GM12878 (cell line): ENCODE data around the gene EIF4EBP2. TPM values are rescaled to one million over a fixed set of nuclear protein-coding genes. Genes with fewer than 3 reads are reported as not detected.

ENCODE experiments used
- ATAC-seq: fragments of 200-7000 bp; cut with Tn5 transposase; 3 replicates; pipeline ENCODE4 v1.9.1; 2020; ENCODE audit warnings: mild to moderate bottlenecking, moderate library complexity
- BruUV-seq: library from RNA; stranded (reverse); fragments of 400-500 nt; replicated peaks from 2 replicates; lab custom pipeline; 2021; lab: Mats Ljungman, UMichigan
- CTCF ChIA-PET: fragments of 300-600 bp; sonication (Branson Sonifier 250); formaldehyde crosslinking; extraction: SDS; loops from one replicate; lab custom pipeline; 2021; ENCODE audit warnings: inconsistent platforms; lab: Yijun Ruan, JAX
- POLR2A ChIA-PET: fragments of 350-600 bp; formaldehyde crosslinking; extraction: SDS; loops from one replicate; lab custom pipeline; 2021; ENCODE audit warnings: inconsistent platforms; lab: Charles Lee
- RAD21 ChIA-PET: fragments of 300-600 bp; sonication (Branson Sonifier 250); formaldehyde crosslinking; loops from one replicate; lab custom pipeline; 2023; ENCODE audit warnings: antibody characterized with exemption; ENCODE audit not compliant: unreplicated experiment; lab: Charles Lee
- SMC1A ChIA-PET: fragments of 300-600 bp; sonication (Branson Sonifier 250); formaldehyde crosslinking; loops from one replicate; lab custom pipeline; 2023; ENCODE audit not compliant: unreplicated experiment, uncharacterized antibody; lab: Charles Lee
- DNase-seq: peaks from one replicate; pipeline ENCODE4 v3.0.0-alpha.2; 2011; ENCODE audit warnings: low read depth, low spot score
- FAIRE-seq: peaks from 3 replicates; lab custom pipeline; 2011; peaks lifted over from hg19 to GRCh38; lab: Jason Lieb, UNC
- H2AFZ ChIP-seq: 2 replicates; pipeline ENCODE4 v1.6.0; 2011; ENCODE audit warnings: low read depth, low read length, control low read depth; ENCODE audit not compliant: control insufficient read depth
- H3K27ac ChIP-seq: 2 replicates; pipeline ENCODE4 v1.5.1; 2011; ENCODE audit warnings: control low read depth; ENCODE audit not compliant: control insufficient read depth, insufficient read depth
- H3K27me3 ChIP-seq, 2 experiments: replicated peaks in 1 of 2; 2 replicates each; pipeline versions ENCODE4 v1.6.0 to v1.6.1; 2011; ENCODE audit warnings: low read length in 1 of 2; ENCODE audit not compliant: control insufficient read depth in 2 of 2, insufficient read depth in 2 of 2
- H3K36me3 ChIP-seq, 2 experiments: 2 replicates each; pipeline ENCODE4 v1.5.1; 2011; ENCODE audit warnings: low read length in 1 of 2; ENCODE audit not compliant: control insufficient read depth in 2 of 2, insufficient read depth in 2 of 2
- H3K4me1 ChIP-seq: 2 replicates; pipeline ENCODE4 v1.6.1; 2011; ENCODE audit warnings: mild to moderate bottlenecking, low read length, moderate library complexity, mixed read lengths; ENCODE audit not compliant: control insufficient read depth, insufficient read depth
- H3K4me2 ChIP-seq: 2 replicates; pipeline ENCODE4 v1.6.0; 2011; ENCODE audit warnings: control low read depth; ENCODE audit not compliant: control insufficient read depth, insufficient read depth
- H3K4me3 ChIP-seq: fragments of 200-600 bp; sonication (generic); 2 replicates; pipeline ENCODE4 v1.5.1; 2016
- H3K79me2 ChIP-seq: 2 replicates; pipeline ENCODE4 v1.6.0; 2011; ENCODE audit warnings: low read length; ENCODE audit not compliant: control insufficient read depth, insufficient read depth
- H3K9ac ChIP-seq: 2 replicates; pipeline ENCODE4 v1.8.0; 2011; ENCODE audit warnings: low read length, control low read depth, mixed read lengths; ENCODE audit not compliant: control insufficient read depth, insufficient read depth
- H3K9me3 ChIP-seq: replicated peaks from 3 replicates; pipeline ENCODE4 v1.5.1; 2011; ENCODE audit warnings: mild to moderate bottlenecking, low read length; ENCODE audit not compliant: control insufficient read depth, insufficient read depth
- H4K20me1 ChIP-seq: 2 replicates; pipeline ENCODE4 v1.6.0; 2011; ENCODE audit not compliant: control insufficient read depth, insufficient read depth
- ASH2L ChIP-seq: fragments of 300-600, 200-600 bp; sonication (generic); IDR thresholded peaks from 2 replicates; pipeline ENCODE4 v1.6.1; 2017; ENCODE audit warnings: low read depth, mild to moderate bottlenecking, borderline replicate concordance
- BCL11A ChIP-seq: IDR thresholded peaks from 2 replicates; pipeline ENCODE4 v1.6.1; 2011; ENCODE audit warnings: low read depth, low read length
- CHD1 ChIP-seq: IDR thresholded peaks from 2 replicates; pipeline ENCODE4 v1.6.1; 2012; ENCODE audit warnings: low read depth, low read length, improper control_type of control experiment
- CHD4 ChIP-seq: fragments of 200-600 bp; sonication (generic); IDR thresholded peaks from 2 replicates; pipeline ENCODE4 v1.6.1; 2016; ENCODE audit warnings: mild to moderate bottlenecking
- ESRRA ChIP-seq: IDR thresholded peaks from 2 replicates; pipeline ENCODE4 v1.6.1; 2012; ENCODE audit warnings: mild to moderate bottlenecking, low read length, improper control_type of control experiment
- GATAD2B ChIP-seq: fragments of 450-650 bp; conservative IDR thresholded peaks from 2 replicates; pipeline ENCODE4 v1.6.1; 2017; ENCODE audit warnings: low read depth, mild to moderate bottlenecking, moderate library complexity
- HDGF ChIP-seq: fragments of 450-650 bp; IDR thresholded peaks from 2 replicates; pipeline ENCODE4 v1.6.1; 2016; ENCODE audit warnings: antibody characterized with exemption
- NR2F1 ChIP-seq: fragments of 450-650 bp; conservative IDR thresholded peaks from 2 replicates; pipeline ENCODE4 v1.6.1; 2017; ENCODE audit warnings: mild to moderate bottlenecking
- PAX8 ChIP-seq: fragments of 450-650 bp; IDR thresholded peaks from 2 replicates; pipeline ENCODE4 v1.6.1; 2017; ENCODE audit warnings: mild to moderate bottlenecking, moderate library complexity
- RBBP5 ChIP-seq: fragments of 200-600 bp; sonication (generic); conservative IDR thresholded peaks from 2 replicates; pipeline ENCODE4 v1.6.1; 2016
- SIX5 ChIP-seq: IDR thresholded peaks from 2 replicates; pipeline ENCODE4 v1.6.1; 2011; ENCODE audit warnings: mild to moderate bottlenecking, low read depth, low read length, moderate library complexity; ENCODE audit not compliant: severe bottlenecking
- SMAD5 ChIP-seq: IDR thresholded peaks from 2 replicates; pipeline ENCODE4 v1.6.1; 2016; ENCODE audit warnings: antibody characterized with exemption, low read depth
- SMARCA5 ChIP-seq: fragments of 450-650 bp; IDR thresholded peaks from 2 replicates; pipeline ENCODE4 v1.6.1; 2017; ENCODE audit warnings: mild to moderate bottlenecking
- STAT3 ChIP-seq: IDR thresholded peaks from 2 replicates; pipeline ENCODE4 v1.6.1; 2011; ENCODE audit warnings: low read depth, low read length, improper control_type of control experiment
- WGBS: methylation state at CpG from one replicate; pipeline ENCODE4 v1.1.6; 2016; ENCODE audit warnings: low lambda C conversion rate; ENCODE audit not compliant: insufficient replicate concordance, insufficient coverage; ENCODE audit errors: missing lambda C conversion rate; 5-methylcytosine and 5-hydroxymethylcytosine counted together
- in situ Hi-C: fragments of 300-500 bp; cut with MboI; formaldehyde crosslinking; loops from 9 replicates; pipeline ENCODE4 v1.14.3; 2018; ENCODE audit warnings: mixed read lengths
- intact Hi-C: fragments of 100-400 bp; cut with micrococcal nuclease; formaldehyde crosslinking; loops from one replicate; pipeline ENCODE4 v1.14.2; 2022; ENCODE audit not compliant: unreplicated experiment
- polyA plus RNA-seq, 11 experiments: library from polyadenylated mRNA; depleted of rRNA in 4 of 11; unstranded in 6 of 11; stranded (reverse) in 5 of 11; fragments of >200 nt; fragmentation: Nextera tagmentation in 4 of 11; fragmentation: Illumina TruSeq in 1 of 11; extraction: Ambion mirVana in 4 of 11; extraction: Trizol in 1 of 11; gene quantifications; 1 replicate in 1 of 11; 2 replicates in 10 of 11; pipeline versions ENCODE4 v1.2.1 to v1.2.3, GENCODE V29; 2011 to 2016; ENCODE audit warnings: inconsistent platforms in 2 of 11, missing spikeins in 2 of 11, low read depth in 1 of 11
- total RNA-seq, 4 experiments: library from RNA; depleted of rRNA in 3 of 4; stranded (reverse); fragments of >200 nt in 3 of 4; fragmentation: Illumina TruSeq in 1 of 4; extraction: Trizol in 1 of 4; gene quantifications; 2 replicates each; pipeline versions ENCODE4 v1.2.1 to v1.2.3, GENCODE V29; 2013 to 2021
- TF ChIP-seq, protein P1 (sequence below): fragments of 450-650 bp; IDR thresholded peaks from 2 replicates; pipeline ENCODE4 v1.6.1; 2018; ENCODE audit warnings: borderline replicate concordance, mild to moderate bottlenecking; ENCODE audit not compliant: partially characterized antibody
- TF ChIP-seq, protein P2 (sequence below): fragments of 450-650 bp; formaldehyde crosslinking; IDR thresholded peaks from 2 replicates; pipeline ENCODE4 v1.4.0; 2020; ENCODE audit warnings: mild to moderate bottlenecking, moderate library complexity

The EIF4EBP2 gene
- total and polyA plus RNA-seq, 10 of the 15 experiments (the other 5 are each of a cell fraction or from before 2014, with no cell fraction given) = 14.4 to 51.3 (median 28.9) TPM

- Histone ChIP-seq H4K20me1 (peaks cover 7% of the 10 kb centered on the region; the same call in 1 of the 2 replicates), H3K4me3 (no peak overlapping the region), H3K9me3 (no peaks in the 10 kb centered on the region), H3K27ac (no peak overlapping the region), H3K36me3 (no peaks in the 10 kb centered on the region), H3K4me2 (no peak overlapping the region), H2AFZ (no peak overlapping the region), H3K4me1 (peaks cover 14% of the 10 kb centered on the region), H3K79me2 (peaks cover 47% of the 10 kb centered on the region)
- intact Hi-C loops = no loop called here
- POLR2A ChIA-PET = interaction anchor here (1.0 to 1.3 kb wide), 2 partner anchors 24 to 28 kb away, joined by 3 read pairs; no protein-coding TSS in a partner anchor
- BruUV-seq = no TSS peak
- 100% methylated on average over 3 of the region's 3 CpGs for WGBS
- SMC1A ChIA-PET = interaction anchor here (1.2 kb wide), 1 partner anchor 55 kb away, joined by 3 read pairs; no protein-coding TSS in a partner anchor
- no peak for FAIRE-seq
- no peak for DNase-seq
- RAD21 ChIA-PET = interaction anchor here (0.9 kb wide), 1 partner anchor 55 kb away, joined by 3 read pairs; no protein-coding TSS in a partner anchor
- CTCF ChIA-PET = interaction anchor here (0.8 to 1.5 kb wide), 5 partner anchors 9 to 263 kb away, joined by 3 to 6 read pairs (median 3); partner anchors contain the start of gene TYSND1
- no peak for ATAC-seq
- TF ChIP-seq SMARCA5 (no peak), CHD1 (no peak), RBBP5 (no peak), ESRRA (no peak), HDGF (no peak), SIX5 (no peak), GATAD2B (no peak), SMAD5 (no peak), STAT3 (no peak), NR2F1 (no peak), CHD4 (no peak), ASH2L (no peak), BCL11A (no peak), PAX8 (no peak)
- TF ChIP-seq, protein P1, sequence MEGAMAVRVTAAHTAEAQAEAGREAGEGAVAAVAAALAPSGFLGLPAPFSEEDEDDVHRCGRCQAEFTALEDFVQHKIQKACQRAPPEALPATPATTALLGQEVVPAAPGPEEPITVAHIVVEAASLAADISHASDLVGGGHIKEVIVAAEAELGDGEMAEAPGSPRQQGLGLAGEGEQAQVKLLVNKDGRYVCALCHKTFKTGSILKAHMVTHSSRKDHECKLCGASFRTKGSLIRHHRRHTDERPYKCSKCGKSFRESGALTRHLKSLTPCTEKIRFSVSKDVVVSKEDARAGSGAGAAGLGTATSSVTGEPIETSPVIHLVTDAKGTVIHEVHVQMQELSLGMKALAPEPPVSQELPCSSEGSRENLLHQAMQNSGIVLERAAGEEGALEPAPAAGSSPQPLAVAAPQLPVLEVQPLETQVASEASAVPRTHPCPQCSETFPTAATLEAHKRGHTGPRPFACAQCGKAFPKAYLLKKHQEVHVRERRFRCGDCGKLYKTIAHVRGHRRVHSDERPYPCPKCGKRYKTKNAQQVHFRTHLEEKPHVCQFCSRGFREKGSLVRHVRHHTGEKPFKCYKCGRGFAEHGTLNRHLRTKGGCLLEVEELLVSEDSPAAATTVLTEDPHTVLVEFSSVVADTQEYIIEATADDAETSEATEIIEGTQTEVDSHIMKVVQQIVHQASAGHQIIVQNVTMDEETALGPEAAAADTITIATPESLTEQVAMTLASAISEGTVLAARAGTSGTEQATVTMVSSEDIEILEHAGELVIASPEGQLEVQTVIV = no peak
- TF ChIP-seq, protein P2, sequence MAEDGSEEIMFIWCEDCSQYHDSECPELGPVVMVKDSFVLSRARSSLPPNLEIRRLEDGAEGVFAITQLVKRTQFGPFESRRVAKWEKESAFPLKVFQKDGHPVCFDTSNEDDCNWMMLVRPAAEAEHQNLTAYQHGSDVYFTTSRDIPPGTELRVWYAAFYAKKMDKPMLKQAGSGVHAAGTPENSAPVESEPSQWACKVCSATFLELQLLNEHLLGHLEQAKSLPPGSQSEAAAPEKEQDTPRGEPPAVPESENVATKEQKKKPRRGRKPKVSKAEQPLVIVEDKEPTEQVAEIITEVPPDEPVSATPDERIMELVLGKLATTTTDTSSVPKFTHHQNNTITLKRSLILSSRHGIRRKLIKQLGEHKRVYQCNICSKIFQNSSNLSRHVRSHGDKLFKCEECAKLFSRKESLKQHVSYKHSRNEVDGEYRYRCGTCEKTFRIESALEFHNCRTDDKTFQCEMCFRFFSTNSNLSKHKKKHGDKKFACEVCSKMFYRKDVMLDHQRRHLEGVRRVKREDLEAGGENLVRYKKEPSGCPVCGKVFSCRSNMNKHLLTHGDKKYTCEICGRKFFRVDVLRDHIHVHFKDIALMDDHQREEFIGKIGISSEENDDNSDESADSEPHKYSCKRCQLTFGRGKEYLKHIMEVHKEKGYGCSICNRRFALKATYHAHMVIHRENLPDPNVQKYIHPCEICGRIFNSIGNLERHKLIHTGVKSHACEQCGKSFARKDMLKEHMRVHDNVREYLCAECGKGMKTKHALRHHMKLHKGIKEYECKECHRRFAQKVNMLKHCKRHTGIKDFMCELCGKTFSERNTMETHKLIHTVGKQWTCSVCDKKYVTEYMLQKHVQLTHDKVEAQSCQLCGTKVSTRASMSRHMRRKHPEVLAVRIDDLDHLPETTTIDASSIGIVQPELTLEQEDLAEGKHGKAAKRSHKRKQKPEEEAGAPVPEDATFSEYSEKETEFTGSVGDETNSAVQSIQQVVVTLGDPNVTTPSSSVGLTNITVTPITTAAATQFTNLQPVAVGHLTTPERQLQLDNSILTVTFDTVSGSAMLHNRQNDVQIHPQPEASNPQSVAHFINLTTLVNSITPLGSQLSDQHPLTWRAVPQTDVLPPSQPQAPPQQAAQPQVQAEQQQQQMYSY (CRISPR knock-in tag) = no peak
- TF ChIP-seq, all 136 proteins: peak for 0
- Histone ChIP-seq H3K27me3 (no peaks in the 10 kb centered on the region), H3K9ac (no peak overlapping the region)
- in situ Hi-C loops = no loop called here
Observed at GRCh38 chr10:70409772-70410171, 5.8 kb downstream of the EIF4EBP2 start.
